GM18526 (cell line): ENCODE measurements around the gene PLCB2.

Experiments used
- POLR2A ChIP-seq: IDR thresholded peaks from 3 replicates; pipeline ENCODE4 v1.6.1; 2011; ENCODE audit not compliant: insufficient read length; ENCODE audit errors: extremely low read depth

The PLCB2 gene

GRCh38 chr15:40287968-40288367, 19.8 kb downstream of the PLCB2 start:
- TF ChIP-seq POLR2A: no peak

DNA sequence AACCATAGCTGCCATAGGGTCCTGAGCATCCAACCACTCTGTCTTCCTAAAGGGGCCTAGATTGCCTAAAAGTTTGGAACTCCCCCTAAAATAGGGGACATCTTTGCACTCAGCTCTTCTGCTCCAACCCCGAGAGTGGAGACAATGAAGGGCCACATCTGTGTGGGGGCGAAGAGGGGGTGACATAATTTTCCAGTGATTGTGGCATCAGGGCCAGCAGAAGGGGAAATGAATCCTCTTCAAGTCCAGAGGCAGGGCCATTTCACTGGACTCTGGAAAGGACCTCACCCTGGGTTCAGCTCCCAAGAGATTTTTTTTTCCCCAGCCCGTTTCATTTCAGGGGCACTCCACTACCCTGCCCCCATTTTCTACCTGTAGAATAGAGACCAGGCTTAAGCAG, 20.2 kb downstream of the PLCB2 start:
- TF ChIP-seq POLR2A: no peak

DNA sequence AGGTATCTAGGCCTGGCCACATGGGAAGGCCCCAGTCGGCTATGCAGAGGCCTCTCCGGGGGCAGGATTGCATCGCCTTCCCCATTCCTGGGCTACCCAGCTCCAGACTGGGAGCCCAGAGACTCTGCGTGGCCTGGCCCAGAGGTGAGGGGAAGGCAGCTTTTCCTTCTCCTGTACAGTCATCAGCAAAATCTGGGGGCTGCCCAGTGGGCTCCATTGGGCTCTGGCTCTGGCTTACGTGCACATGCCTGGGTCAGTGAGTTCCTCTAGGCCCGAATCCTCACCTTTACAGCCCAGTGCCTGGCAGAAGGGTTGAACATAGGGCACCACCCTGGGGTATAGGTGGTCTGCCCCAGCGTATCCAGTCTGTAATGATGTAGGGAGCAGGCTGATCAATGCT, 20.9 kb downstream of the PLCB2 start:
- TF ChIP-seq POLR2A: no peak

DNA sequence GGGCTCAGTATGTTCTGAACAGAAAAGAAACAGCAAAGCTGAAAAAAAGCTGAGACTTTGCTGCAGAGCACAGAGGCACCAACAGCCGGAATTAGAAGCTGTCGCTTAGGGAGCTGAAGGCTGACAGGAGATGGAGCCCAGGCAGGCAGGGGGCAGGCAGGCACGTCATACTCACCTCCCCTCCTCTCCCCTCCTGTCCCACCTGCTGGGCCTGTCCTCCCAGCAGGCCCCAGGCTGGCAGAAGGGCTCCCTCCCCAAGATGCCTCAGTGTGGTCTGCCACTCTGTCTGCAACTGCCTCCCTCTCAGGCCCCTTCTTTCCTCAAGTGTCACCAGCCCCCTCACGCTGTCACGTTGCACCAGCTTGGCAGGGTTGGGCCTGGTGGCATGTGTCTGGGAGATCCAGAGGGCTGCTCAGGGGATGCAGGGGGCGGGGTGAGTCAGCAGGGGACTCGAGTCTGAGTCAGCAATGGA, 21.6 kb downstream of the PLCB2 start:
- no peak for TF ChIP-seq POLR2A

DNA sequence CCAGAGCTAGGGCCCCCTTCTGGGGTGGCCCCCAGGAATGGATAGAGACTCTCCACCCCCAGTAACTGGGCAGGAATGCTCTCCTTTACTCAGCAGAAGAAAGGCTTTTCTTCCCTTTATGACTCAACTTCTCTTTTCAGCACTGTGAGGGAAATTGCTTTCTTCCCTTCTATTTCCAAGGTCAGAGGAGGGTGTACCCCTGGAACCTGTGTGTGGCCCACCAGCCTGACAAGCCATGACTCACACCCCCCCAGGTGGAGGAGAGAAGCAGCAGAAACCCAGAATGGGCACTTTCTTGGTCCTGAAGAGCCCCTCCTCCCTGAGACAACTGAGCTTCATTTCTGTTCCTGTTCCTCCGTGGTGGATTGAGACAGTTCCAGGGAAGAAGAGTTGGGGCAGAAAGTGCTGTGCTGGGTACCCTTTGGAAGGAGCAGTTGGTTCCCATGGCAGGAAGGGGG, 22.2 kb downstream of the PLCB2 start:
- no peak for TF ChIP-seq POLR2A

GRCh38 chr15:40285151-40285550, 22.6 kb downstream of the PLCB2 start:
- no peak for TF ChIP-seq POLR2A

GRCh38 chr15:40283615-40284300, 24.0 kb downstream of the PLCB2 start:
- TF ChIP-seq POLR2A: no peak

DNA sequence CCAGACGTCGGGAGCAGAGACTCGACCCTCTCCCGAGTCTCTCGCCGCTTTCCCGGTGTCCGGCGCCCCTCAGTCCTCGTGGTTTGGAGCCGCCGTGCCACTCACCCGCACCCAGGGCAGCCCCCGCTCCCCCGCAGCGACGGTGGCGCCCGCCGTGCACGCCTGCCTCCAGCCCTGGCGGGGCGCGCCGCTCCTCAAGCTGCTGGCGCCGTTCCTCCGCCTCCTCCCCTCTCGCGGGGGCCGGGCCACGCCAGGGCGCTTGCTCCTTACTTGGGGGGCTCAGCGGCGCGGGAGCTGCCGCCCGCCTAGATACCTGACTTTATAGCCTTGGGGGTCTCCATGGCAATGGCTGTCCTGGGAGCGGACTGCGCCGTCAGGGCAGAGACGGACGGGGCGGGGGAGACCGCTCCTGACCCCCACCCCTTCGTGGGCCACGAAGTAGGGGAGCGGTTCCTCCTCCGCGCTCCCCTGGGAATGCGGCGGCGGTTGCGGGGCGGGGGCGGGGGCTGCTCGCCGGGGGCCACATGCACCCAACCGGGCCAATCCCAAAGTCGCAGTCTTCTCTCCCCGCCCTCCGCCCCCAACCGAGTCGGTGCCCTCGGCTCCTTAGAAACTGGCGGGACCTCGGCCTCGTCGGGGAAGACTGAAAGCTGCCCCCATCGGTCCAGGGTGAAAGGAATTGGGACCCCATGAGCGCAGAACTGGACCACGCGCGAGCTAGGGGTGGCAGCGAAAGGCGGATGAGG, 24.7 kb downstream of the PLCB2 start, which contains the start of gene ANKRD63:
ANKRD63 (minus strand) TSS at position 196 of the 746 bp plus-strand sequence. CDS start 478 bp downstream, outside the sequence.
- TF ChIP-seq POLR2A: no peak

- TF ChIP-seq POLR2A: no peak
Observed at GRCh38 chr15:40282147-40282868, 25.4 kb downstream of the PLCB2 start.

DNA sequence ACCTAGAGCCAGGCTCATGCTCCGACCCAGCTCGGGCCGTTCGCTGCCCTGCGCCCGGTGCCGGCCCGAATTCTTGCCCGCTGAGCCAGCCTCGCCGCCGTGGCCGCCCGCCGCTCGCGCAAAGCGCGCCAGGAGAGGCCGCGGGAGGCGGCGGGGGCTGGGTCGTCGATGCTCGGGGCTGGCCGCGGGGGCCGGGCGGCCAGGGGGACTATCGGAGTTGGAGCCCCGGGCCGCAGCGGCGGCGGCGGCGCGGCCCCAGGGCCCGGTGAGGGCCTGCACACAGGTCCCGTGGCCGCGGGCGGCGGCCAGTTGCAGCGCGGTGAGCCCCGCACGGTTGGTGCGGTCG, 26.0 kb downstream of the PLCB2 start:
- no peak for TF ChIP-seq POLR2A

- no peak for TF ChIP-seq POLR2A
Observed at GRCh38 chr15:40281057-40281800, 26.5 kb downstream of the PLCB2 start.

DNA sequence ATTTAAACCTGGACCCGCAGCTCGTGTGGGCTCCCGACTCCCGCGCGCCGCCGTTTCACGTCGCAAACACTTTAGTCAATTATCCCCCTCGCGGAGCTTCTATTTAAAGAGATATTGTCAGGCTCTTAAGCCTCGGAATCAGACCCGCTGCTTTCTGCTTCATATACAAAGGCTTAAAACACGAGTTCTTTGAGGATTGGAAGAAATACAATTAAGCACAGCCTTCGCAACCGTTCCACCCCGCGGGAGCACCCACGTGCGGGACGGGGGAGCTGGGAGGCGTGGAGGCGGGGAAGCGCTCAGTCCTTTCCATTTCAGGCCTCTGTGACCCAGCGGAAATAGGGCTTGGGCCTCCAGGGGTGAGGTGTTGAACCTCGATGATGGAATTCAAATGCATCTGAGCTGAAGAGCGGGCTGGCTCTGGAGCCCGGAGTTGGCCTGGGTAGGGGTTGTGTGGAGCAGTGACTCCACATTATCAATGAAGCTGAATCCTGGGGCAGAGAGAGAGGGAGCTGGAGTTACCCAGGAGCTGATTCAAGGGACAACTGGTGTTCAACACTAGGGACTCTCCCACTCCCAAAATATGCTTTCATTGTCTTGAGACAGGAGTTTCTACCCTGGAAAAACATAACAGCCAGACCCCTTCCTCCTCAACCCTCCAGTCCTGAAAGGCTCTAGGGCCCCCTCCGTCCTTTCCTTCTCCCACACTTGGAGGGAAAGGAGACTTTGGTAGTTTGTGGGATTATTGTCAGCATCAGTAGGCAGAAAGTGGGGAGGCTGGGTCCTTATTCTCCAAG, 27.3 kb downstream of the PLCB2 start:
- TF ChIP-seq POLR2A: no peak

DNA sequence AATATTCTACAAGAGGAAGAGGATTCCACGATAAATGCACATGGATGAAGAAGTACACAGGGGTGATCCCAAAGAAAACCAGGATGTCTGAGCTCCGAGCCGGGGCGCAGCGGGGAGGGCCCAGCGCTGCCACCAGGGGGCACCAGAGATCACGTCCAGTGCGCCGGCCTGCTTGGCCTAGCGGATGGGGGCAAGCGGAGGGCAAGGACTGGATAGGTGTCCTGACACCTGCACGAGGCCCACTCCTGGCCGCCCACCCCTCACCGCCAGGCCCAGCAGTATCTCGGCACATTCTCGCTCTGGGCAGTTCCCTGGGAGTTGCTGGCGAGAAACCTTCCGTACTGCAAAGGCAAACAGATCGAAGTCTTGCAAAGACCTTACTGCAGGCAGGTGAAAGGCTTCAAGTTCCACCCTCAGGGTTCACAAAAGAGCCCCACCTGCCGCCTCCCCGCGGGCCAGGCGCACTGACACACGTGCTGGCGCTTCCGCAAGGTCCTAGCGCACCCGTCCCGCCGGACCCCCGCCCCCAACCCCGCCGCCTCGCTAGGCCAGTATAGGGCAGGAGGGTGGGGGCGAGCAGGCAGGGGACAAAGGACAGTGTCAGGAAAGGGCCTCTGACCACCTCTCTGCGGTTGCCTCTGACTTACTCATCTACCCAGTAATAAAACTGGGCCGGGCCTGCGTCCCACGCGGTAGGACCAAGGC, 28.1 kb downstream of the PLCB2 start:
- TF ChIP-seq POLR2A: no peak

DNA sequence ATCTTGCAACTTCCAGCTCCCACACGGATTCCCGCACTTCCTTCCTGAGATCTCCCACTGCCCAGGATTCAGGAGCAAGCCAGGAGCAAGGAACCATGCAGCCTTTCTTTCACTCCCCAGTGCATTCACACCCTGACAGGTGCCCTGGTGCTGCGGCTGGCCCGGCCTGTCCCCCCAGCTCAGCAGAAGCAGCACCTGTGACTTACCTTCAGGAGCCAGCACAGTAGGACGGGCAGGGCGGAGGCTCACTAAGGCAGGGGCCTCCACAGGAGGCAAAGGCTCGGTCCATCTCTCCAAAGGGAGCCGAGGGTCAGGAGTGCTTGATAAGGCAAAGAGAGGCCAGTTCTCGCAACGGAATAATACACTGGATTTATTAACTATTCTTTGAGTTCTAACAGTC, 29.7 kb downstream of the PLCB2 start:
- TF ChIP-seq POLR2A: no peak
